ENCODE data around the gene DTNB.

GRCh38 chr2:25649786-25650185 lies 23.6 kb downstream of the DTNB start:
- no peak for TF ChIP-seq POLR2AphosphoS5 (IDR thresholded peaks at IDR 0.05)
- TF ChIP-seq, protein P1, sequence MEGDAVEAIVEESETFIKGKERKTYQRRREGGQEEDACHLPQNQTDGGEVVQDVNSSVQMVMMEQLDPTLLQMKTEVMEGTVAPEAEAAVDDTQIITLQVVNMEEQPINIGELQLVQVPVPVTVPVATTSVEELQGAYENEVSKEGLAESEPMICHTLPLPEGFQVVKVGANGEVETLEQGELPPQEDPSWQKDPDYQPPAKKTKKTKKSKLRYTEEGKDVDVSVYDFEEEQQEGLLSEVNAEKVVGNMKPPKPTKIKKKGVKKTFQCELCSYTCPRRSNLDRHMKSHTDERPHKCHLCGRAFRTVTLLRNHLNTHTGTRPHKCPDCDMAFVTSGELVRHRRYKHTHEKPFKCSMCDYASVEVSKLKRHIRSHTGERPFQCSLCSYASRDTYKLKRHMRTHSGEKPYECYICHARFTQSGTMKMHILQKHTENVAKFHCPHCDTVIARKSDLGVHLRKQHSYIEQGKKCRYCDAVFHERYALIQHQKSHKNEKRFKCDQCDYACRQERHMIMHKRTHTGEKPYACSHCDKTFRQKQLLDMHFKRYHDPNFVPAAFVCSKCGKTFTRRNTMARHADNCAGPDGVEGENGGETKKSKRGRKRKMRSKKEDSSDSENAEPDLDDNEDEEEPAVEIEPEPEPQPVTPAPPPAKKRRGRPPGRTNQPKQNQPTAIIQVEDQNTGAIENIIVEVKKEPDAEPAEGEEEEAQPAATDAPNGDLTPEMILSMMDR (IDR thresholded peaks at IDR 0.05) = no peak
